HG03521 (cell line): ENCODE results near the gene S100A5.

Experiments
- ATAC-seq: cut with Tn5 transposase; IDR thresholded peaks from one replicate; pipeline ENCODE4 v1.9.1; 2021; ENCODE audit warnings: mild to moderate bottlenecking, moderate library complexity; ENCODE audit not compliant: unreplicated experiment

S100A5 gene

DNA sequence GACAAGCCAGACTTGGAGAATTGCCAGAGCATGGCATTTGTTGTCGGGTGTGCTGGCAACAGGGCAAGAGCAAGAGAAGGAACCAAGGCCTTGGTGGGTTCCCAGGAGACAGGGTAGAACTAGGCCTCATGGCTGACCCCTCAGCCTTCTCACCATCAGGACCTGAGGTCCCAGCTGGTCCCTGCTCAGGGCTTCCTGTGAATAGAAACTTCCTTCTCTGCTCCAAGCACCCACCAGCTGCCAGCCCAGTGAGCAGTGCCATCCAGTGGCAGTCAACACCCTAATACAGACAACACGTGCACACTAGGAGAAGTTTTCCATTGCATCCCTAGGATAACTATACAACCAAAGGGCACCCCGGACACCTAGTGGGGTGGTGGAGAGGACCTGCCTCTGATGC lies 27.7 kb downstream of the S100A5 start:
- no peak for ATAC-seq

- ATAC-seq, result no peak
Measured at GRCh38 chr1:153510984-153511410, 29.7 kb downstream of the S100A5 start.

DNA sequence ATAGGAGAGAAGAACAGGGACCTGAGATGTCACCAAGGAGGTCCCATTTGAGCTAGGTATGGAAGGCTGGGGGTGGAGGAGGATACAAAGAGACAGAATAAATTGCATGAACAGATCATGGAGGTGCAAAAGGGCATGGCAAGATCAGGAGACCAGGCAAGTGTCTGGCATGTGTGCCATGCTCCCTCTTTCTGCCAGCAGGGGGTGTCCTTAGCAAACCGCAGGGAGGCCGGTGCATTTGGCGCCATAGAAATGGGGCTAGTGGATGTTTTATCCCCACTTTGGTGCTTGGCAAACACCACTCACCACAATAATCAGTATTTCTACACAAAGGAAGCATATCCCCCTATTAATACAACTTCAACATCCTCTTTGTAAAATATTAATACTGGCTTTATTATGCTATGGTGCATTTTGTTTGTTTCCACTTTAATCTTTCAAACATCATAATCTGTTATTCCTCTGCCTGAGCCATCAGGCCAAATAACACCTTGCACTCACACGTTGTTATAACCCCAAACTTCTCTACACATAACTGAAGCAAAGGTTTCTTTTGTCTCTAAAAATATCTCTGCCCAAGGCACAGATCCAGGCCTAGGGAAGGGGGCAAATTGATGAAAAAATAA lies 30.9 kb downstream of the S100A5 start:
- no peak for ATAC-seq

DNA sequence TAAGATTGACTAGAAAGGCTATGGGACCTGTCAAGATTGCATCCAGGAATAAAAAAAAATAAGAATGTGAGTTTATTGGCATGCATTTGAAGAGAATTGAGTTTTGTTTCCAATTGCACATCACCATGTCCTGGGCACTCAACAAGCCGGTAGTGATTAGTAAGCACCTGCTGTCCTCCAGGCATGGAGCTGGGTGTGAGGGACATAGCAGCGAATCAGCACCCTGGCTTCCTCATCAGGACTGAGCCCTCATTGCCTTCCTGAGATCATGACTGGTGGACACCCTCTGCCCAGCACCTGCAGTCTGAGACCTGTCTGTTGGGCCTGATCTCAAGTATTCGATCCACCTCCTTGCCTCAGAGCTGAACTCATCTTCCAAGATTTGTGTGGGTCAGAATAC lies 31.7 kb downstream of the S100A5 start:
- ATAC-seq, result no peak

DNA sequence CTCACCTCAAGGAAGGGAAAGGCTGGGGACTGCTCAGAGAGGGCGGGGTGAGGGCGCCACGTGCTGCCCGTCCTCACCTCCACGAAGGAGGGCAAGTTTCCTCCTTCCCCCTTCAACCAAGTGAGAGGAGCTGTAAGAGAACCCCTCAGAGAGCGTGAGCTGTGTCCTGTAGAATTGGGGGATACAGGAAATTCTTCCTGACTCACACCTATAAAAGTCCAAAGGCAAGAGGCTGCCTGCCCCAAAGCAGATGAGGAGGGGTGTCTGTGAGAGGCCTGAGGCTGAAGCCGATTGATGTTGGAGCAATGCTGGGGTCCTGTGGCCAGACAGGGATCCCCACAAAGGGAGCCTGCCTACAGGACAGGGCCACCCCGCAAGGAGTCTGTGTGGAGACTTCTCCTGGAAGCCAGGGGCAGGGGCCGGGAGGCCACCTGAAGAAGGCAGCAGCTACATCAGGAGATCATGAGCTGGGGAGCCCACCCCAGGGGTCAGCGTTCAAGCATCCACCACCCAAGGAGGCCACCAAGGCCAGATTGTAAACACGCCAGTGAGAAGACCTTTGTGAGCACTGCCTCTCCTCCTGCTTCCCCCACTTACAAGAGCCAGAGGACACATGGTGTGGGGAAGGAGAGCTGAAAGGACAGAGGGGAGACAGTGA lies 32.7 kb downstream of the S100A5 start:
- no peak for ATAC-seq

DNA sequence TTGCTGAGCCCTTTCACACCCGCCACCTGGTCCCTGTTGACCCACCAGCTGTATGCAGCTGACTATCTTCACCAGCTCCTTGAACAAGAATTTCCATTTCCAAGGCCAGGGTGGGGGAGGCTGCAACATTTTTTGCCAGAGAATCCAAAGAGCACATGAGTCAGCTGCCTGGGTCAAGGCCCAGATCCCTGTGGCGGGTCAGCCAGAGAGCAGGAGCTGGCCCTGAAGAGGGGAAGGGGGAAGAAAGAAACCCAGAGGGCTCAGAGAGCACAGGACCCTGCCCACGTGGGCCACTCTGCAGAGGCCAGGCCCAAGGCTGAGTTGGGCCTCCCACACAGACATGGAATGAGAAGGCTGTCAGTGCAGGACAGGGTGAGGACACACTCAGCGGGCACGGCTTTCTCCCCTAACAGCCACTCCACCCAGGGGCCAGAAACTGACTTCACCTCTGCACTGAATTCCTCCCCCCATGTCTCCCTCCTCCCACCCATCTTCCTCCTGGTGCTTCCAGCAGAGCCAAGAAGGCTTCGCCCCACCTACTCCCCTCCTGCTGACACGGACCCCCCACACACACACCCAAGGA lies 33.8 kb downstream of the S100A5 start:
- no peak for ATAC-seq

DNA sequence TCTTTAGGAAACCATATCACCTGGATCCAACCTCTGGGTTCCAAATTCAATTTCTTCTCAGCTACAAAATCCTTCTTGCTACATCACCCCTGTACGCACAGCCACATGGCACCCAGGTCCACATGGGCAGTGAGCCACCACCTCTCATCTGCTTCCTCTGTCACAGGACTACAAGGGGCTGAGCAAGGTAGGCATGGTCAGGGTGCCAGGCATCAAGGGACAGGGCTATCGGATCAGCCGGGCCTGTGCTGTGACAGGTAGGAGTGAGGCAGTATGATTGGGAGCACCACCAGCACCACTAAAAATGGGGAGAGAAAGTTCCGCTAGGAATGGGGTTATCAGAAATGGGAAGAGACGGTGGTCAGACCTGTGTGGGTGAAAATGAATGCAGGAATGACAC lies 34.3 kb downstream of the S100A5 start:
- ATAC-seq, result no peak

GRCh38 chr1:153505576-153505975 lies 35.2 kb downstream of the S100A5 start:
- ATAC-seq, result no peak

GRCh38 chr1:153503766-153504165 lies 37.0 kb downstream of the S100A5 start:
- ATAC-seq, result no peak

DNA sequence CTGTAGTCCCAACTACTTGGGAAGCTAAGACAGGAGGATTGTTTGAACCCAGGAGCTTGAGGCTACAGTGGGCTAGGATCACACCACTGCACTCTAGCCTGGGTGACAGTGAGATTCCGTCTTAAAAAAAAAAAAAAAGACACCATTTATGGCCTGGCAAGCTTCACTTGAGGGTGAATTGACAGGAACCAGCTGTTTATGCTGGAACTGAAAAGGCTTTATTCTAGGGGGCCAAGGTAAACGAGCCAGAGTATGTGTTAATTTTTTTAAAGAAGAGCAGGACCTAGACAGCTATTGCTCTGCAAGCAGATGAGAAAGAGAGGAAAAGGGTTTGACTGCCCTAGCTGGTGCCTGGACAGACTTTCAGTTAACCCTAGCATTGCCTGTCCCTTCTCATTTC lies 42.0 kb downstream of the S100A5 start:
- ATAC-seq, result no peak

GRCh38 chr1:153495536-153495935 lies 45.2 kb downstream of the S100A5 start:
- no peak for ATAC-seq

DNA sequence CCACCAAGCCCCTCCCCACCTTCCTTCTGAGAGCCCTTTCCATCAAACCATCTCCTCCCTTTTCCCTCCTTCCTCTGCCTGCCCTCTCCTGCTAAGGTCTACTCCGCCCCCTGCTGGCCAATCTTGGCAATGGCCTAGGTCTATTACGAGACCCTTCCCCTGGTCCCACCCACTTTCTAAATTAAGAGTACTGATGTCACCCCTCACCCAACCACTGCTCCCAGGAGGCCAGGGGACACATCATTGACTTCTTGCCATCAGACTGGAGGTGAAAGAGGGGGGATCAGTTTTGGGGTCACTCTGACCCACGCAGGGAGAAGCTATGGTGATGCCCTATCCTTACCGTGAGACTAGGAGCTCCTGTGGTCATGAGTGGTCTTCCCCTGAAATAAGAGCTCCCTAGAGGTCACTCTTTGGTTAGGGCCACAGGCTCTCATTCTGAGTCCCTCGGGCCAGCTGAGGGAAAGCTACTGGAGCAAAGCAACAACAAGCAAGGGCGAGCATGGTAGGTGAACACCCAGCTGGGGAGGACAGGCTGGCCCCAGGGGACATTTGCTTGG lies 45.7 kb downstream of the S100A5 start:
- ATAC-seq, result no peak

- no peak for ATAC-seq
Measured at GRCh38 chr1:153493343-153493960, 47.3 kb downstream of the S100A5 start.

DNA sequence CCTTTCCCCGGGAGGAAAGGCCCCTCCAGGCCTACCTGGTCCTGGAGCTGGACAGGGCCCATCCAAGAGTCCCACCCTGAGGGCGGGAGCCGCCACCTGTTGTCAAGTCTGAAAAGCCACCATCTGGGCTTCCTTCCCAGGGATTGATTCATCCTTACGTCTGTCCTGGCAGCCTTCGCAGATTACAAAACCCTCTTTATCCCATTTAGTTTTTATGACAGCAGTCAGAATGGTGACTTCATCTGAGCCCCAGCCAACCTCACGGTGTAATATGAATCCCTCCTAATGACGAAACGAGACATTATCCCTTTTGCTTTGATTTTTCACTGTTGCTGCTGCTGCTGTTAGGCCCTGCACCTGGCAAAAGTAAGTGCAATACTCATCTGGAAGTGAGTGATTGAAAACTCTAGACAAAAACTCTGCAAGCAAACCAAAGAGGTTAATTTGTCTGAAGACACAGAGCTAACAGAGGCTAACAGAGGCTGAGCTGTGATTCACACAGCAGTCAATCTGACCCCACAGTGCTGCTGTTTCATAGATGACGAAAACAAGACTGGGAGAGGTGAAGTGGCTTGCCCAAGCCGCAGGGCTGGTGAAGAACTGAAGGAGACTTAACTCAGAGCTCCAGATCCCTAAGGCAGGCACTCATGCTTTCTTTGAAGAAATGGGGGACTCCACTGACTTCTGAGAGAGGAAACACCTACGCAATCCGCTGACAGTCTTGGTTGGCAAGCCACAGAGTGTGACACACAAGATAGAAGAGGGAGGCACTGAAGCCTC lies 50.3 kb downstream of the S100A5 start:
- no peak for ATAC-seq

GRCh38 chr1:153488731-153489130 lies 52.0 kb downstream of the S100A5 start:
- no peak for ATAC-seq

DNA sequence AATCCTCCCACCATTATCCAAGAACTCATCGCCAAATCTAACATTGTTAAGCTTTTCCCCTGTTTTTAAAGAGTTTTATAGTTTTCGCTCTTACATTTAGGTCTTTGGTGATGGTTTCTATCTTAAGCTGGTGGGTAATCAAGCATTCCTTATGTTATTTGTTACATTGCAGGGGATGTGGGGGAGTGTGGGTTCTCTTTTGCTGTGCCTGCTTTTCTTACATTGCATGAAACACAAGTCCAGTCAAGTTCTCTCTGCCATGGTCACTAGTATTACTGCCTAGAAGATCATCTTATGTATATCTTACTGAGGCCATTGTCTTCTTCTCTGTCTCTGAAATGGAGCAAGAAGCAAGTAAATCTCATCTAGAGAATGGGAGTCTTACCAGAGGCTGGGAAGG lies 53.0 kb downstream of the S100A5 start:
- no peak for ATAC-seq
